SH-SY5Y (cell line): Measurements from ENCODE around the gene AP1G1.

Experiments
- GATA2 ChIP-seq: IDR thresholded peaks from 2 replicates; pipeline ENCODE4 v1.6.1; 2011; ENCODE audit warnings: mild to moderate bottlenecking, low read depth, low read length
- GATA3 ChIP-seq: IDR thresholded peaks from 2 replicates; pipeline ENCODE4 v1.6.1; 2011; ENCODE audit warnings: low read depth, mild to moderate bottlenecking, low read length, moderate library complexity

GRCh38 chr16:71703333-71703732, 105.3 kb downstream of the AP1G1 start:
- TF ChIP-seq GATA2: no peak
- no peak for TF ChIP-seq GATA3
